GM12878 (cell line): ENCODE data around the gene KIF14. TPM values are rescaled to one million over a fixed set of nuclear protein-coding genes. Genes with fewer than 3 reads are reported as not detected.

ENCODE experiments used
- ATAC-seq: fragments of 200-7000 bp; cut with Tn5 transposase; 3 replicates; pipeline ENCODE4 v1.9.1; 2020; ENCODE audit warnings: mild to moderate bottlenecking, moderate library complexity
- BruUV-seq: library from RNA; stranded (reverse); fragments of 400-500 nt; replicated peaks from 2 replicates; lab custom pipeline; 2021; lab: Mats Ljungman, UMichigan
- CTCF ChIA-PET: fragments of 300-600 bp; sonication (Branson Sonifier 250); formaldehyde crosslinking; extraction: SDS; loops from one replicate; lab custom pipeline; 2021; ENCODE audit warnings: inconsistent platforms; lab: Yijun Ruan, JAX
- POLR2A ChIA-PET: fragments of 350-600 bp; formaldehyde crosslinking; extraction: SDS; loops from one replicate; lab custom pipeline; 2021; ENCODE audit warnings: inconsistent platforms; lab: Charles Lee
- RAD21 ChIA-PET: fragments of 300-600 bp; sonication (Branson Sonifier 250); formaldehyde crosslinking; loops from one replicate; lab custom pipeline; 2023; ENCODE audit warnings: antibody characterized with exemption; ENCODE audit not compliant: unreplicated experiment; lab: Charles Lee
- SMC1A ChIA-PET: fragments of 300-600 bp; sonication (Branson Sonifier 250); formaldehyde crosslinking; loops from one replicate; lab custom pipeline; 2023; ENCODE audit not compliant: unreplicated experiment, uncharacterized antibody; lab: Charles Lee
- DNase-seq: peaks from one replicate; pipeline ENCODE4 v3.0.0-alpha.2; 2011; ENCODE audit warnings: low read depth, low spot score
- FAIRE-seq: peaks from 3 replicates; lab custom pipeline; 2011; peaks lifted over from hg19 to GRCh38; lab: Jason Lieb, UNC
- H2AFZ ChIP-seq: 2 replicates; pipeline ENCODE4 v1.6.0; 2011; ENCODE audit warnings: low read depth, low read length, control low read depth; ENCODE audit not compliant: control insufficient read depth
- H3K27ac ChIP-seq: 2 replicates; pipeline ENCODE4 v1.5.1; 2011; ENCODE audit warnings: control low read depth; ENCODE audit not compliant: control insufficient read depth, insufficient read depth
- H3K27me3 ChIP-seq, 2 experiments: replicated peaks in 1 of 2; 2 replicates each; pipeline versions ENCODE4 v1.6.0 to v1.6.1; 2011; ENCODE audit warnings: low read length in 1 of 2; ENCODE audit not compliant: control insufficient read depth in 2 of 2, insufficient read depth in 2 of 2
- H3K36me3 ChIP-seq, 2 experiments: 2 replicates each; pipeline ENCODE4 v1.5.1; 2011; ENCODE audit warnings: low read length in 1 of 2; ENCODE audit not compliant: control insufficient read depth in 2 of 2, insufficient read depth in 2 of 2
- H3K4me1 ChIP-seq: 2 replicates; pipeline ENCODE4 v1.6.1; 2011; ENCODE audit warnings: mild to moderate bottlenecking, low read length, moderate library complexity, mixed read lengths; ENCODE audit not compliant: control insufficient read depth, insufficient read depth
- H3K4me2 ChIP-seq: 2 replicates; pipeline ENCODE4 v1.6.0; 2011; ENCODE audit warnings: control low read depth; ENCODE audit not compliant: control insufficient read depth, insufficient read depth
- H3K4me3 ChIP-seq: fragments of 200-600 bp; sonication (generic); 2 replicates; pipeline ENCODE4 v1.5.1; 2016
- H3K79me2 ChIP-seq: 2 replicates; pipeline ENCODE4 v1.6.0; 2011; ENCODE audit warnings: low read length; ENCODE audit not compliant: control insufficient read depth, insufficient read depth
- H3K9ac ChIP-seq: 2 replicates; pipeline ENCODE4 v1.8.0; 2011; ENCODE audit warnings: low read length, control low read depth, mixed read lengths; ENCODE audit not compliant: control insufficient read depth, insufficient read depth
- H3K9me3 ChIP-seq: replicated peaks from 3 replicates; pipeline ENCODE4 v1.5.1; 2011; ENCODE audit warnings: mild to moderate bottlenecking, low read length; ENCODE audit not compliant: control insufficient read depth, insufficient read depth
- H4K20me1 ChIP-seq: 2 replicates; pipeline ENCODE4 v1.6.0; 2011; ENCODE audit not compliant: control insufficient read depth, insufficient read depth
- CREB1 ChIP-seq: IDR thresholded peaks from 2 replicates; pipeline ENCODE4 v1.6.1; 2012; ENCODE audit warnings: low read depth, mild to moderate bottlenecking, inconsistent platforms
- EED ChIP-seq: sonication (generic); IDR thresholded peaks from 2 replicates; pipeline ENCODE4 v1.6.1; 2016; ENCODE audit warnings: antibody characterized with exemption, low read depth
- EGR1 ChIP-seq, 2 experiments: IDR thresholded peaks; 1 replicate in 1 of 2; 2 replicates in 1 of 2; pipeline ENCODE4 v1.6.1; 2011 to 2012; ENCODE audit warnings: low read depth in 2 of 2, low read length in 2 of 2, borderline replicate concordance in 1 of 2, mild to moderate bottlenecking in 1 of 2, moderate library complexity in 1 of 2
- PML ChIP-seq: IDR thresholded peaks from 2 replicates; pipeline ENCODE4 v1.6.1; 2012; ENCODE audit warnings: low read length, inconsistent platforms
- SIN3A ChIP-seq: IDR thresholded peaks from 2 replicates; pipeline ENCODE4 v1.6.1; 2012; ENCODE audit warnings: low read depth, low read length, improper control_type of control experiment
- WGBS: methylation state at CpG from one replicate; pipeline ENCODE4 v1.1.6; 2016; ENCODE audit warnings: low lambda C conversion rate; ENCODE audit not compliant: insufficient replicate concordance, insufficient coverage; ENCODE audit errors: missing lambda C conversion rate; 5-methylcytosine and 5-hydroxymethylcytosine counted together
- in situ Hi-C: fragments of 300-500 bp; cut with MboI; formaldehyde crosslinking; loops from 9 replicates; pipeline ENCODE4 v1.14.3; 2018; ENCODE audit warnings: mixed read lengths
- intact Hi-C: fragments of 100-400 bp; cut with micrococcal nuclease; formaldehyde crosslinking; loops from one replicate; pipeline ENCODE4 v1.14.2; 2022; ENCODE audit not compliant: unreplicated experiment
- polyA plus RNA-seq, 11 experiments: library from polyadenylated mRNA; depleted of rRNA in 4 of 11; unstranded in 6 of 11; stranded (reverse) in 5 of 11; fragments of >200 nt; fragmentation: Nextera tagmentation in 4 of 11; fragmentation: Illumina TruSeq in 1 of 11; extraction: Ambion mirVana in 4 of 11; extraction: Trizol in 1 of 11; gene quantifications; 1 replicate in 1 of 11; 2 replicates in 10 of 11; pipeline versions ENCODE4 v1.2.1 to v1.2.3, GENCODE V29; 2011 to 2016; ENCODE audit warnings: inconsistent platforms in 2 of 11, missing spikeins in 2 of 11, low read depth in 1 of 11
- total RNA-seq, 4 experiments: library from RNA; depleted of rRNA in 3 of 4; stranded (reverse); fragments of >200 nt in 3 of 4; fragmentation: Illumina TruSeq in 1 of 4; extraction: Trizol in 1 of 4; gene quantifications; 2 replicates each; pipeline versions ENCODE4 v1.2.1 to v1.2.3, GENCODE V29; 2013 to 2021

The KIF14 gene
- total and polyA plus RNA-seq, 10 of the 15 experiments (the other 5 are each of a cell fraction or from before 2014, with no cell fraction given): 6.8 to 25.5 (median 14.4) TPM

- Histone ChIP-seq H2AFZ (no peak overlapping the region), H3K9ac (no peak overlapping the region), H3K79me2 (no peaks in the 10 kb centered on the region), H4K20me1 (no peaks in the 10 kb centered on the region), H3K4me2 (no peak overlapping the region), H3K9me3 (no peaks in the 10 kb centered on the region), H3K36me3 (no peaks in the 10 kb centered on the region), H3K4me3 (no peak overlapping the region), H3K27me3 (no peaks in the 10 kb centered on the region), H3K27ac (no peak overlapping the region), H3K4me1 (peaks cover 17% of the 10 kb centered on the region)
- POLR2A ChIA-PET: interaction anchor here (1.1 kb wide), 1 partner anchor 33 kb away, joined by 3 read pairs; the partner anchor contains the start of gene DDX59
- WGBS: 100% methylated on average over 2 of the region's 2 CpGs
- FAIRE-seq (no peak), DNase-seq (no peak), ATAC-seq (no peak)
- in situ Hi-C loops (no loop called here), intact Hi-C loops (no loop called here)
- SMC1A ChIA-PET: interaction anchor here (0.7 to 3.6 kb wide), 3 partner anchors 8 to 365 kb away, joined by 3 to 18 read pairs (median 3); no protein-coding TSS in a partner anchor
- RAD21 ChIA-PET: interaction anchor here (0.7 kb wide), 1 partner anchor 57 kb away, joined by 3 read pairs; no protein-coding TSS in a partner anchor
- TF ChIP-seq EGR1 (IDR thresholded peaks at IDR 0.05; ENCODE audit: borderline replicate concordance in 1 of 2, low read depth in 2 of 2, low read length in 2 of 2): no peak
- no peak for TF ChIP-seq PML
- no peak for TF ChIP-seq EED
- TF ChIP-seq CREB1: no peak
- no peak for TF ChIP-seq SIN3A
- CTCF ChIA-PET: interaction anchor here (1.1 to 2.0 kb wide), 5 partner anchors 8 to 166 kb away, joined by 4 to 5 read pairs (median 4); partner anchors contain the start of gene DDX59
- BruUV-seq: no TSS peak
Measured at GRCh38 chr1:200636681-200637080, 16.1 kb upstream of the KIF14 start.
